CD4-positive, alpha-beta T cell treated with Interleukin-2 at 100 ng/mL for 4 hours (primary cell): ENCODE results near the gene GATA5.
A peak's percentile ranks its signal among the peaks of the same experiment; 100 is the strongest.
"Not testable (repeated sequence)": the region's sequence is repeated elsewhere in the genome, so short reads cannot be mapped to it uniquely, and the experiment has no call there.

Source experiments
- DNase-seq: peaks from one replicate; pipeline ENCODE4 v3.0.0-alpha.2; 2020; ENCODE audit warnings: low spot score

Gene GATA5

GRCh38 chr20:62504323-62504722 lies 28.5 kb upstream of the GATA5 start:
- DNase-seq: no peak

GRCh38 chr20:62503401-62504178 lies 27.8 kb upstream of the GATA5 start:
- no peak for DNase-seq

- DNase-seq: no peak
Measured at GRCh38 chr20:62502496-62503095, 26.8 kb upstream of the GATA5 start.

GRCh38 chr20:62501801-62502495 lies 26.2 kb upstream of the GATA5 start:
- DNase-seq: peak; percentile 80

GRCh38 chr20:62500237-62500864 lies 24.6 kb upstream of the GATA5 start:
- DNase-seq: peak; percentile 79

GRCh38 chr20:62499758-62500236 lies 24.0 kb upstream of the GATA5 start:
- DNase-seq: no peak

- DNase-seq: no peak
Measured at GRCh38 chr20:62498874-62499273, 23.1 kb upstream of the GATA5 start.

GRCh38 chr20:62496568-62497218 lies 20.9 kb upstream of the GATA5 start:
- peak; percentile 7 for DNase-seq

- DNase-seq: no peak
Measured at GRCh38 chr20:62495749-62496567, 20.2 kb upstream of the GATA5 start.

- DNase-seq: no peak
Measured at GRCh38 chr20:62494980-62495748, 19.4 kb upstream of the GATA5 start.

- DNase-seq: no peak
Measured at GRCh38 chr20:62494537-62494936, 18.7 kb upstream of the GATA5 start.

- no peak for DNase-seq
Measured at GRCh38 chr20:62493886-62494285, 18.1 kb upstream of the GATA5 start.

- DNase-seq: no peak
Measured at GRCh38 chr20:62493253-62493885, 17.6 kb upstream of the GATA5 start.

GRCh38 chr20:62492711-62493110 lies 16.9 kb upstream of the GATA5 start:
- no peak for DNase-seq

- DNase-seq: not testable (repeated sequence)
Measured at GRCh38 chr20:62490783-62491182, 15.0 kb upstream of the GATA5 start.

GRCh38 chr20:62489932-62490263 lies 14.1 kb upstream of the GATA5 start:
- no peak for DNase-seq

- no peak for DNase-seq
Measured at GRCh38 chr20:62489186-62489931, 13.6 kb upstream of the GATA5 start.

- no peak for DNase-seq
Measured at GRCh38 chr20:62488470-62488869, 12.7 kb upstream of the GATA5 start.
